Measurements from ENCODE around the gene NEK6. TPM values are rescaled to one million over a fixed set of nuclear protein-coding genes. Genes with fewer than 3 reads are reported as not detected.
"Not testable (repeated sequence)": the region's sequence is repeated elsewhere in the genome, so short reads cannot be mapped to it uniquely, and the experiment has no call there.

The NEK6 gene
- polyA plus RNA-seq, 1 experiment: 73.6 TPM

- POLR2A ChIA-PET: no interaction called here
- no peaks in the 10 kb centered on the region for H3K27me3 ChIP-seq (ENCODE audit: control insufficient read depth, insufficient read depth, low read length)
- no peak for DNase-seq (ENCODE audit: low read depth)
- peak overlapping the region; percentile 18; the same call in 1 of the 2 replicates for H3K4me3 ChIP-seq (ENCODE audit: low read depth, low read length)
- no peak for TF ChIP-seq CTCF (IDR thresholded peaks at IDR 0.05; ENCODE audit: insufficient read depth, low read depth, low read length)
- CTCF ChIA-PET: interaction anchor here (1.2 kb wide), 1 partner anchor 9 kb away, joined by 3 read pairs; no protein-coding TSS in a partner anchor
- no peaks in the 10 kb centered on the region for H3K36me3 ChIP-seq (ENCODE audit: control insufficient read depth, insufficient read depth, low read length)
Measured at GRCh38 chr9:124242331-124243194, 15.2 kb upstream of the NEK6 start.

- H3K27me3 ChIP-seq (ENCODE audit: control insufficient read depth, insufficient read depth, low read length); DNase-seq (ENCODE audit: low read depth); H3K4me3 ChIP-seq (ENCODE audit: low read depth, low read length); CTCF ChIA-PET; H3K36me3 ChIP-seq (ENCODE audit: control insufficient read depth, insufficient read depth, low read length); POLR2A ChIA-PET: not testable (repeated sequence)
Measured at GRCh38 chr9:124247393-124247792, 10.4 kb upstream of the NEK6 start.

GRCh38 chr9:124248066-124248465 is 9.7 kb upstream of the NEK6 start:
- Histone ChIP-seq H3K27me3 (ENCODE audit: control insufficient read depth, insufficient read depth, low read length) (no peaks in the 10 kb centered on the region), H3K4me3 (ENCODE audit: low read depth, low read length) (no peak overlapping the region), H3K36me3 (ENCODE audit: control insufficient read depth, insufficient read depth, low read length) (no peaks in the 10 kb centered on the region)
- no peak for TF ChIP-seq CTCF (IDR thresholded peaks at IDR 0.05; ENCODE audit: insufficient read depth, low read depth, low read length)
- POLR2A ChIA-PET: no interaction called here
- CTCF ChIA-PET: no interaction called here
- no peak for DNase-seq (ENCODE audit: low read depth)

- Histone ChIP-seq H3K27me3 (ENCODE audit: control insufficient read depth, insufficient read depth, low read length) (no peaks in the 10 kb centered on the region), H3K36me3 (ENCODE audit: control insufficient read depth, insufficient read depth, low read length) (no peaks in the 10 kb centered on the region), H3K4me3 (ENCODE audit: low read depth, low read length) (no peak overlapping the region)
- no peak for TF ChIP-seq CTCF (IDR thresholded peaks at IDR 0.05; ENCODE audit: insufficient read depth, low read depth, low read length)
- DNase-seq (ENCODE audit: low read depth): no peak
- CTCF ChIA-PET: no interaction called here
- POLR2A ChIA-PET: no interaction called here
Measured at GRCh38 chr9:124248960-124249359, 8.8 kb upstream of the NEK6 start.

- TF ChIP-seq CTCF (IDR thresholded peaks at IDR 0.05; ENCODE audit: insufficient read depth, low read depth, low read length): no peak
- no peak for DNase-seq (ENCODE audit: low read depth)
- H3K36me3 ChIP-seq (ENCODE audit: control insufficient read depth, insufficient read depth, low read length): no peaks in the 10 kb centered on the region
- H3K27me3 ChIP-seq (ENCODE audit: control insufficient read depth, insufficient read depth, low read length): no peaks in the 10 kb centered on the region
- H3K4me3 ChIP-seq (ENCODE audit: low read depth, low read length): no peak overlapping the region
- POLR2A ChIA-PET: no interaction called here
- CTCF ChIA-PET: no interaction called here
Measured at GRCh38 chr9:124251204-124251603, 6.5 kb upstream of the NEK6 start.
